ENCODE results near the gene KCNH1. TPM values are rescaled to one million over a fixed set of nuclear protein-coding genes. Genes with fewer than 3 reads are reported as not detected.
"Not testable (repeated sequence)": the region's sequence is repeated elsewhere in the genome, so short reads cannot be mapped to it uniquely, and the experiment has no call there.

The KCNH1 gene
- total RNA-seq, 1 experiment from 2014 or later, result 7.5 TPM

DNA sequence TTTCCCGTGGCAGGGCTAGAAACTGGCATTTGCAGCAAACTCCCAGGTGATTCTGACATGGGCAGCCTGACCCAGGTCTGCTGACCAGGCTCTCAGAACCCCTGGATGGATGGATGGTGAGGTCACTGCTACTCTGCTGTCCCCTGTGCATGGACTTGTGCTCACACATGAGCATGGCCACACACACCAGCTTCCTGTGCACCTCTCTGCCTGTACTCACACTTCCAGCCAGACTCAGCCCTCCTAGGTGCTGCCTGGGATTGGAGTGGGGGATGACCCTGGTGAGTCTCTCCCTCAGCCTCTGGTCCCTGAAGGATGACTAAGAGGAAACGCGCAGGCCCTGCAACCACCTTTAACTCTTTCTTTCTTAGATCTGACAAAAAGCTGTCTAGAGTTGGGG lies 444.1 kb downstream of the KCNH1 start:
- no peak for DNase-seq (ENCODE audit: low read depth)

- DNase-seq (ENCODE audit: low read depth), result peak; percentile 36
Measured at GRCh38 chr1:210688512-210689234, 445.3 kb downstream of the KCNH1 start.

GRCh38 chr1:210687582-210688279 lies 446.2 kb downstream of the KCNH1 start:
- peak; percentile 92 for DNase-seq (ENCODE audit: low read depth)

DNA sequence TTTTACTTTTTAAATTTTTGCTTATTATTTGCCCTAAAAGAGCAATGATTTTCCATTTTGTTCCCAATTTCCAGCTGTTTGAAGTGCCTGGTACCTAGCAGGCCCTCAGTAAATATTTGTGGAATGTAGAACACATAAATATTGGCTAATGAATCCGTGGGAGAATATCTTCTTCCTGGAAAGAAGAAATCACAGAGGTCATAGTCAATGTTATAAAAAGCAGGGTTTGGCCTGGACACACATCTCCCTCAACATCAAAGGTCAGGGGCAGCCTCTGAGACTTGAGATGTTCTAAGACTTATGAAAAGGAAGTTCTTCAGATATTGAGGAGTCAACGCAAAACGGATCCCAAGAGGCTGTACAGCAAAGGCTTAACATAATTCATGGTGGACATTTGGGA lies 447.1 kb downstream of the KCNH1 start:
- DNase-seq (ENCODE audit: low read depth), result no peak

DNA sequence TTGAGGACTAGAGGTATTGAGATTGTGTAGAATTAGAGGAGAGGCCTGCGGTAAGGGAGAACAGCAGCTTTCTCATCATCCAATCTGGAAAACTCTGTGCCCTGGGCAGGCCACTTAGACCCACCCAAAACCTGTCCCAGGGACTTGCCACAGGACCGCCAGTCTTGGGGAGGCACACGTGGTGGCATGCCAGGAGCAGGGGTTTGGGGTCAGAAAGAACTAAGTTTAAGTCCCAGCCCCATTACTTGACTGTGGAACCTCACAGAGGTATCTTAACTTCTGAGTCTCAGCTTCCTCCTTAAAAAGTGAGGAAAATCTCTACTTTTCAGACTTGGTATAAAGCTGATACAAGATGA lies 448.7 kb downstream of the KCNH1 start:
- DNase-seq (ENCODE audit: low read depth), result no peak

- DNase-seq (ENCODE audit: low read depth), result no peak
Measured at GRCh38 chr1:210684466-210685294, 449.3 kb downstream of the KCNH1 start.

GRCh38 chr1:210683403-210684047 lies 450.4 kb downstream of the KCNH1 start:
- no peak for DNase-seq (ENCODE audit: low read depth)

DNA sequence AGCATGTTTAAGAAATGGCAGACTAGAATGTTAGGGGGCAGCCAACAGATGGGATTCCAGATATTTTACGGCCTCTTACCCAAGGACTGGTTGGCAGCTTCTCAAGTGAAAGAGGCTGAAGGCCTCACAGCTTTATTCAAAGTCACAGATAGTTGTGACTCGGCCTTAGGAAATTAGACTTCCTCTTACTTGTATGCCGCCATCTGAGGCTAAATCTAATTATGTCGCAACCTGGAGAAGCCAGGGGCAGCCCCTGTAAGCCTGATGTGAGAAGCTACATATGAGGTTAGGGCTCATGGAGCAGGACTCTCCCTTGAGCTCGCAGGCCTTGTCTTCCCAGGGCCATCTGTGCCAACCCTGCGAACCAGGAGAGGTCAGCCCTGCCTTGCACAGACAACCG lies 452.8 kb downstream of the KCNH1 start:
- DNase-seq (ENCODE audit: low read depth), result no peak

DNA sequence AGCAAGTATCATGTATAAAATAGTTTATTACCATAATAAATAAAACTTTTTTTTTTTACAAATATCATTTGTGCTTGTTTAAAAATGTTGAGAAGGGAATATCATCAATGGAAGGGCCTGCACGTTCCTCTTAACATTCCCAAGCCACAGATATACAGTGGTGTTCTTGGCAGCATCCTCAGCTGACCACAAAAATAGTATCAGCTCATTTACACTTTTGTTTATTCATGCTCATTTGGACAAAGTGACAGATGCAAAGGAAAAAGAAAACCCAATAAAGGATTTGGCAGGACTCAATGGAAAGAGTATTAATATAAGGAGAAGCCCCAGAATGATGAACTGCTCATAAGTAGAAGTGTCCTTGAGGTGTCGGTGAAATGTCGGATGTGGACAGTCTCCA lies 455.6 kb downstream of the KCNH1 start:
- no peak for DNase-seq (ENCODE audit: low read depth)

DNA sequence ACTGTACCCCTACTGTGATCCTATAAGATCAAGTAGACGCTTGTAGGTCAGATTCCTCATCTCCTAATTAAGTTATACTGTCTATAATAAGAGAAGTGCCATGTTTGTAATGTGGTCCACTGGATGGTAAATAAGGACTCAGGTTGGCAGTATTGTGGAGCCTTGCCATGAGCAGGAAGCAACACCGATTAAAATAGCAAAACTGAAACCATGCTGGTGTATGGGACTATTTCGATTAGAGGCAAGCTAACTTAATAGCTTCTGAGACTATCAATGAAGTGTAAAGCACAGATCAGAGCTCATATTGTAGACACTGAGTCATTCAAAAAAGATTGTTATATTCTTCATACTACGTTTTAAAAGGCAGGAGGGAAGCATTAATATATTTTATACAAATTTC lies 456.4 kb downstream of the KCNH1 start:
- no peak for DNase-seq (ENCODE audit: low read depth)

DNA sequence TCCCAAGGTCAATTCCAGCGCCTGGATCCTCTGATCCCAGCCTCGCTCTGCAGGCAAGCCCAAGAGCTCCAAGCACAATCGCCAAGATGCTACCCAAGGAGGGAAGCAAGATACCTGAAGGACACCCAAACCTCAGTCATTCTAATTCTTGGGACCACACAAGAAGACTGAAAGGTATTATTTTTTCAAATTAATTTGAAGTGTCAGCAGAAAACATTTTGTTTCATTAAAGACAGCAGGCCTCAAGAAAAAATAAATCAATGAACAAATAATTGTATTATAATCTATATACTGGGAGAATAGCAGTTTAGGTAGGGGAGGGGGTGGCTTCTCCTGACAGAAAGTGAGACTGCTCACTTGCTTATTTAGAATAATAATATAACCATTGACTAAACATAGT lies 457.4 kb downstream of the KCNH1 start:
- DNase-seq (ENCODE audit: low read depth), result no peak

DNA sequence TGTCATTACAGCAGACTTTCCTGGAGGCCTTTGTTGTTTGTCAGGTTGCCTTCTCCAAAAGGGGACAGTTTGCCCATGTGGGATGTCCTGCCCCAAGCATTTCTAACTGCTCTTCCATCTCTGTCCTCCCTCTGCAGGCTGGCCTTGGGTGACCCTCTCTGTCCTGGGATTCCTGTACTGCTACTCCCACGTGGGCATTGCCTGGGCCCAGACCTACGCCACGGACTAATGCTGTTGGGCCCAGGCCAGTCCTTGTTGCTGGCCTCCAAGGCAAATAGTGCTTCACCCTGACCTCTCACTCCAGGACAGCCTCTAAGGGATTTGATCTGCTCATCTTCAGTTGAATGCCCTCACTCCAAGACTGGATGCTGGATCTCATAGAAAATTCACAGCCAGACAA lies 459.8 kb downstream of the KCNH1 start:
- no peak for DNase-seq (ENCODE audit: low read depth)

- no peak for DNase-seq (ENCODE audit: low read depth)
Measured at GRCh38 chr1:210669951-210670350, 464.0 kb downstream of the KCNH1 start.

- DNase-seq (ENCODE audit: low read depth), result no peak
Measured at GRCh38 chr1:210663730-210664573, 470.0 kb downstream of the KCNH1 start.

DNA sequence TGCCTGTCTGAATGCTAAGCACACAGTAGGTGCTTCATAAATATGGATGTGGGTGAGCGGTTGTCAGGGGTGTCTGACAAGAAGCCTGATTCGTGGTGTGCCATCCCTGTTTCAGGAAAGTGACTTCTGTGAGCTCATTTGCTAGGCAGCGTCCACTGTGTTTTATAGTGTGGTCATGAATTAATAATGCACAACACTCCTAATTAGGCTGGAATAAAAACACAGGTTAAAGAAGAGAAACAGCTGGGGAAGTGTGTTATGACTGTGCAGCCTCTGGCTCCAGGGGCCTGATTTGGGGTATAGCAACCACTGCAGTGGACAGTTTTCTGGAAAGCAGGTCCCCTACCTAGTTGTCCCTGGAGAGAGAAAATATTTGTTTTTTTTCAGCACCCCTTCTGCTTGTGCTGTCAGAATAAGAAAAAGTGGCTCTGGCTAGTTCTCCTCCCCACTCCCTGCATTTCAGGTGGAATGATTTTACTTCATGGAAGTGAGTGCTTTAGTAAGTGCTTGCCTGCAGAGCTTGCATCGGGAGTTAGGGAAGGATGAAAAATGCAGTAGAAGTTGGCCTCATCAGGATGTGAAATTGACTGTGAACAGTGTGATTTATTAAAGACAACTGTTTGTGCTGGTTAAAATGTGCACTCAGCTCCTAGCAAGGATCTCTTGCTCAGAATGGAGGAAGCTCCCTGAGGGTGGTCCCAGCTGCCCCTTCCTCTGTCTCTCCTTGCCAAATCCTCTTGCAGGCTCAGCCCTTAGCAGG lies 471.5 kb downstream of the KCNH1 start:
- DNase-seq (ENCODE audit: low read depth), result no peak

DNA sequence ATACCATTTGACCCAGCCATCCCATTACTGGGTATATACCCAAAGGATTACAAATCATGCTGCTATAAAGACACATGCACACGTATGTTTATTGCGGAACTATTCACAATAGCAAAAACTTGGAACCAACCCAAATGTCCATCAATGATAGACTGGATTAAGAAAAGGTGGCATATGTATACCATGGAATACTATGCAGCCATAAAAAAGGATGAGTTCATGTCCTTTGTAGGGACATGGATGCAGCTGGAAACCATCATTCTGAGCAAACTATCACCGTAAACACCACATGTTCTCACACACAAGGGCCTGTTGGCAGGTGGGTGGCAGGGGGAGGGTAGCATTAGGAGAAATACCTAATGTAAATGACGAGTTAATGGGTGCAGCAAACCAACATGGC lies 472.4 kb downstream of the KCNH1 start:
- not testable (repeated sequence) for DNase-seq (ENCODE audit: low read depth)

GRCh38 chr1:210657806-210658205 lies 476.1 kb downstream of the KCNH1 start:
- no peak for DNase-seq (ENCODE audit: low read depth)

- no peak for DNase-seq (ENCODE audit: low read depth)
Measured at GRCh38 chr1:210655511-210655910, 478.4 kb downstream of the KCNH1 start.

GRCh38 chr1:210654176-210654981 lies 479.6 kb downstream of the KCNH1 start:
- no peak for DNase-seq (ENCODE audit: low read depth)
